Esophagus muscularis mucosa (tissue), 4 donors: ENCODE results near the gene RALA. TPM values are rescaled to one million over a fixed set of nuclear protein-coding genes. Genes with fewer than 3 reads are reported as not detected.

ENCODE experiments used
- DNase-seq: peaks from one replicate; pipeline ENCODE4 v3.0.0-alpha.2; 2017; ENCODE audit errors: extremely low spot score
- H3K27ac ChIP-seq, 4 donors: fragments of 200-600 bp; sonication (generic); replicated peaks in 1 of 4; 1 replicate in 3 of 4; 2 replicates in 1 of 4; pipeline ENCODE4 v1.5.1; 2016 to 2019; ENCODE audit warnings: mild to moderate bottlenecking in 1 of 4
- H3K27me3 ChIP-seq, 4 donors: fragments of 200-600 bp; sonication (generic); one replicate each; pipeline versions ENCODE4 v1.5.1 to v1.6.0; 2016 to 2019
- H3K36me3 ChIP-seq, 4 donors: fragments of 200-600 bp; sonication (generic); one replicate each; pipeline ENCODE4 v1.5.1; 2016 to 2019
- H3K4me1 ChIP-seq, 4 donors: fragments of 200-600 bp; sonication (generic); one replicate each; pipeline ENCODE4 v1.5.1; 2016 to 2019
- H3K4me3 ChIP-seq, 4 donors: fragments of 200-600 bp; sonication (generic); 1 replicate in 2 of 4; 2 replicates in 2 of 4; pipeline ENCODE4 v1.5.1; 2016 to 2019; ENCODE audit warnings: mild to moderate bottlenecking in 4 of 4, moderate library complexity in 1 of 4
- H3K9me3 ChIP-seq, 4 donors: fragments of 200-600 bp; sonication (generic); 1 replicate in 3 of 4; 2 replicates in 1 of 4; pipeline ENCODE4 v1.5.1; 2016 to 2019
- CTCF ChIP-seq, 3 experiments: fragments of 200-600 bp in 2 of 3; fragments of 450-650 bp in 1 of 3; sonication (generic) in 2 of 3; IDR thresholded peaks; one replicate each; pipeline ENCODE4 v1.5.1; 2017 to 2019; ENCODE audit warnings: antibody characterized with exemption in 3 of 3, mild to moderate bottlenecking in 2 of 3, moderate library complexity in 1 of 3
- EP300 ChIP-seq: sonication (generic); formaldehyde crosslinking; IDR thresholded peaks from one replicate; pipeline ENCODE4 v1.6.1; 2017; ENCODE audit warnings: antibody characterized with exemption
- POLR2A ChIP-seq: fragments of 450-650 bp; IDR thresholded peaks from one replicate; pipeline ENCODE4 v1.6.1; 2017; ENCODE audit warnings: antibody characterized with exemption, moderate library complexity, mild to moderate bottlenecking, low read depth
- POLR2AphosphoS5 ChIP-seq, 2 donors: sonication (generic); formaldehyde crosslinking; IDR thresholded peaks; one replicate each; pipeline ENCODE4 v1.6.1; 2017; ENCODE audit warnings: antibody characterized with exemption in 2 of 2
- WGBS: methylation state at CpG from one replicate; pipeline ENCODE4 v1.1.5; 2018; 5-methylcytosine and 5-hydroxymethylcytosine counted together
- intact Hi-C: fragments of 100-400 bp; cut with DNase I; formaldehyde crosslinking; loops from one replicate; pipeline ENCODE4 v1.15.1; 2023
- total RNA-seq, 4 donors: library from RNA; depleted of rRNA; stranded (reverse); fragments of >200 nt; gene quantifications; one replicate each; pipeline versions ENCODE4 v1.1.0 to v1.2.1, GENCODE V29; 2016

RALA gene
- total RNA-seq, 4 donors from 2014 or later: 12.3 to 25.1 (median 19.6) TPM

DNA sequence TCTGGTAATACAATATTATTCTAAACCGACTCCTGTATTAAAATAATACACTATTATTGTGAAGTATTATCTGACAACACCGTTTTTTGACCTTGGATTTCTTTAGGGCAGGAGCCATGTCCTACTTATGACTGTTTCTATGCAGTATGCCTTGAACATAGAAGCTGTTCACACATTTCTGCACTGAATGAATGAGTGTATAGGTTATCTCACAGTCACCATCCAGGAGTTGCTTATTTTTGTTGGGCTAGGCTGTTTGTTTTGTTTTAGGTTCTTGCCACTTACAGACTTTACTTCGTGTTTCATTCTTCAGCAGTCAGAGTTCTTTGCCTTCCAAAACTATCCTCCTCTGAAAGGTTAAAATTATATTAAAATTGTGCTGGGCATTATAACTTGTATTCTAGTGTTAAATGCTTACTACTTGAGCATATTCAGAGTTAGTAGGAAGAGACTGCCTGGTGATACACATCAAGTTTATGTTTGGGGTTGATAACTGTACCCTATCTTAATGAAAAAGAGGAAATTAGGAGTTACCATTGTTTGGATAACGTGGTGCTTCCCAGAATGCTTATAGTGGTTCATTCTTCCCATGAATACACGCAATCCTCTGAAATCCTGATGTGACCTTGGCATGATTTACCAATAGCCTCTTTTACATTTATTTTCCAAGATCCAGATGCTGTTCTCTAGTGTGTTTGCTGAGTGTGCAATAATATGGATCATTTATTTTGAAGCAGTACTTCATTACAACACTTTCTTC lies 1.7 kb downstream of the RALA start:
- intact Hi-C loops: loop anchor here (5.0 kb wide), 1 partner anchor 327 kb away; the partner anchor contains the start of gene CDK13
- no peaks in the 10 kb centered on the region for H3K9me3 ChIP-seq
- peaks cover 0 to 8% (median 6%) of the 10 kb centered on the region in 4 donors for H3K36me3 ChIP-seq
- no peaks in the 10 kb centered on the region for H3K27me3 ChIP-seq
- peak overlapping the region in 3 of 4 donors; percentile 10 to 98 (median 92) for H3K4me3 ChIP-seq
- 18% methylated on average over 5 of the region's 5 CpGs for WGBS
- no peak overlapping the region for H3K27ac ChIP-seq
- TF ChIP-seq POLR2AphosphoS5 (IDR thresholded peaks at IDR 0.05): no peak
- TF ChIP-seq CTCF (IDR thresholded peaks at IDR 0.05): no peak
- no peak for TF ChIP-seq EP300
- TF ChIP-seq POLR2A: no peak
- no peak for DNase-seq
- H3K4me1 ChIP-seq: peaks cover 35 to 49% (median 44%) of the 10 kb centered on the region in 4 donors

- H3K4me1 ChIP-seq: peaks cover 22 to 38% (median 33%) of the 10 kb centered on the region in 4 donors
- no peak for DNase-seq
- no peaks in the 10 kb centered on the region for H3K9me3 ChIP-seq
- WGBS: 80% methylated on average over 8 of the region's 8 CpGs
- no peak overlapping the region for H3K4me3 ChIP-seq
- TF ChIP-seq POLR2A (no peak), CTCF (IDR thresholded peaks at IDR 0.05) (no peak), EP300 (no peak), POLR2AphosphoS5 (IDR thresholded peaks at IDR 0.05) (no peak)
- H3K36me3 ChIP-seq: peaks cover 0 to 21% (median 13%) of the 10 kb centered on the region in 4 donors
- H3K27ac ChIP-seq: no peak overlapping the region
- intact Hi-C loops: no loop called here
- no peaks in the 10 kb centered on the region for H3K27me3 ChIP-seq
Measured at GRCh38 chr7:39631736-39632308, 8.4 kb downstream of the RALA start.

DNA sequence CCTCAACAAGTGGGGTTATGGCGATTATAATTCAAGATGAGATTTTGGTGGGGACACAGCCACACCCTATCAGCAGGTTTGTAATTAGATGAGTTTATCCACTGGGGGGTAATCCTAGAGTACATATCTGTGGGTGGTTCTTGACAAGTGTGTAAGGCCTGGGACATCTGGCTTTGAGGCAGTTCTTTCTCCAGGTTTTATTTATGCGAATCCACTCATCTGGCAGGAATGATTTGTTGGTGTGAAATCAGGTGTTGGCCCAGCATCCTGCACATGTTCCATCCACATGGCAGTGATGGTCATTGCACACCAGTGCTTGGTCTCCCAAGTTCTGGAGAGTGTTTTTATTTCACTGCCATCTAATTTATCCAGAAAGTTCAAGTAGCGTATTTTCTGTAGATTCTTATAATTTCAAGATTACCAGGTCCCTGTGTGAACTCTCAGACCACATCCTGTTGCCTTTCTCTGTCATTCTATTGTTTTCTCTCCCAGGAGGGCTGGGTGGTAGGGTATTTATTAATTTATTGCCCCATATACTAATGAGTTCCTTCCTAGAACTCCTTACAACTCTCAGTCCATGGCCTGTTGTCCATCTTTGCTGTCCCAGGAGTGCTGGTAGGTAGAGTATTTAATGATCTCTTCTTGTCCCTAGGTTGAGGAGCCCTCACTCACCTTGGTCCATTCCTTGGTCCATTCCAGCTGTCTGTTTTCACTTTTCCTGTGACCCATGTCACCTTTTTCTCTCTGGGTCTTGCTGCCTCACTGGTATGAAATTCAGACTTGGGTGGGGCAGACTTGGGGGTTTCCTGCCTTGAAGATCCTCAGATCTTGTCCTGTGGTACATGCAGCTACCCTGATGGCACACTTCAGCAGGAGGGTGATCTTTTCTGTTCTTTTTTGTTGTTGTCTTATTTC lies 10.4 kb downstream of the RALA start:
- Histone ChIP-seq H3K27ac (no peak overlapping the region), H3K36me3 (peaks cover 0 to 21% (median 13%) of the 10 kb centered on the region in 4 donors), H3K4me3 (no peak overlapping the region), H3K9me3 (no peaks in the 10 kb centered on the region), H3K27me3 (no peaks in the 10 kb centered on the region), H3K4me1 (peaks cover 9 to 34% (median 18%) of the 10 kb centered on the region in 4 donors)
- 89% methylated on average over 3 of the region's 3 CpGs for WGBS
- no peak for TF ChIP-seq POLR2A
- TF ChIP-seq EP300: no peak
- TF ChIP-seq CTCF (IDR thresholded peaks at IDR 0.05): no peak
- TF ChIP-seq POLR2AphosphoS5 (IDR thresholded peaks at IDR 0.05): no peak
- intact Hi-C loops: no loop called here
- no peak for DNase-seq

DNA sequence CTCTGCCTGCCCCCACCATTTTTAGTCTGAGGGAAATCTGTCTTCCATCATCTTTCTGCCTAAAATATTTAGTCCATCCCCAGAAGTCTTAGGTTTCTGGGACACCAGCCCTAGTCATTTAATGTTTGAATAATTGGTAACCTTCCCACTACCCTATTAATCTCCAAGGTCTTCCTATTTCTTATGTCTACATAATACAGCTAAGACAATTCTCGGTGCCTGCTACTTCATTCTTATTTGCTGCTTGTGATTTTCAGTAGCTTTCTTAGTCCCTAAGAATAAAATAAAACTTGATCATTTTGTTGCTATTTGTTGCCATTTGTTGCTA lies 11.1 kb downstream of the RALA start:
- DNase-seq: no peak
- no peak overlapping the region for H3K27ac ChIP-seq
- H3K9me3 ChIP-seq: no peaks in the 10 kb centered on the region
- intact Hi-C loops: no loop called here
- TF ChIP-seq POLR2A (no peak), CTCF (IDR thresholded peaks at IDR 0.05) (no peak), POLR2AphosphoS5 (IDR thresholded peaks at IDR 0.05) (no peak), EP300 (no peak)
- peaks cover 0 to 21% (median 12%) of the 10 kb centered on the region in 4 donors for H3K36me3 ChIP-seq
- WGBS: 66% methylated on average over 1 of the region's 1 CpG
- no peak overlapping the region for H3K4me3 ChIP-seq
- no peaks in the 10 kb centered on the region for H3K27me3 ChIP-seq
- peaks cover 9 to 34% (median 18%) of the 10 kb centered on the region in 4 donors for H3K4me1 ChIP-seq
